T-helper 1 cell treated with Interleukin-12 subunit alpha and Interleukin-12 subunit beta and Interleukin-4 antibody, amounts not matched to agents 30 μg/mL and 1 μg/mL, for 36 hours (primary cell): ENCODE results near the gene ISG15.
"Not testable (repeated sequence)": the region's sequence is repeated elsewhere in the genome, so short reads cannot be mapped to it uniquely, and the experiment has no call there.

ENCODE experiments used
- H3K27ac Mint-ChIP-seq: one replicate; pipeline ENCODE4 v1.8.0; 2021; ENCODE audit warnings: mild to moderate bottlenecking, mixed read lengths
- H3K27me3 Mint-ChIP-seq: one replicate; pipeline ENCODE4 v1.8.0; 2021; ENCODE audit warnings: low read depth, mixed read lengths
- H3K36me3 Mint-ChIP-seq: one replicate; pipeline ENCODE4 v1.8.0; 2021; ENCODE audit warnings: low read depth, mixed read lengths
- H3K4me1 Mint-ChIP-seq: one replicate; pipeline ENCODE4 v1.8.0; 2021; ENCODE audit warnings: low read depth, mixed read lengths
- H3K4me3 Mint-ChIP-seq: one replicate; pipeline ENCODE4 v1.8.0; 2021; ENCODE audit warnings: mild to moderate bottlenecking, moderate library complexity, mixed read lengths
- H3K9me3 Mint-ChIP-seq: one replicate; pipeline ENCODE4 v1.8.0; 2021; ENCODE audit warnings: mixed read lengths

ISG15 gene

DNA sequence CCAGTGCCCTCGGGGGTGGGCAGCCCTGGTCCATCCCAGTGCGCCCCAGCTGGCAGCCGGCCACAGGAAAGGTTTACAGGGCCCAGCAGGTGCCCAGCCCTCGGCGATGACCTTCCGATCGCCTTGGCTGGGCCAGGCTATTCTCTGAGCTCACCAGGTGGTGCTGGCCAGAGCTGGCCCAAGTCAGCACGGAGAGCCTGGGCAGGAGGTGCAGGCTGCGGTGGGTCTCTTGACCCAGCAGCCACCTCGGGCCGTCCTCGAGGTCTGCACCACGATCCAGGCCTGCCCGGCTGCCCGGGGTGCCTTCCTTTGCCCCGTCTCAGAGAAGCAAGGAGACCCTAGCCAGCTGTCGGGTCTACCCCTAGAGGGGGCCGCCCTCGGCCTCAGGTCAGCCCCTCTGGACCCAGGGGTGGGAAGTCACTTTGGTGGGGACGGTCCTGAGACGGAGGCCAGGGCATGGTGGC is 31.8 kb upstream of the ISG15 start:
- peaks cover 4% of the 10 kb centered on the region for H3K4me1 Mint-ChIP-seq
- H3K4me3 Mint-ChIP-seq: no peak overlapping the region
- H3K27ac Mint-ChIP-seq: no peak overlapping the region
- H3K9me3 Mint-ChIP-seq: no peaks in the 10 kb centered on the region
- peaks cover 18% of the 10 kb centered on the region for H3K27me3 Mint-ChIP-seq
- H3K36me3 Mint-ChIP-seq: no peaks in the 10 kb centered on the region

DNA sequence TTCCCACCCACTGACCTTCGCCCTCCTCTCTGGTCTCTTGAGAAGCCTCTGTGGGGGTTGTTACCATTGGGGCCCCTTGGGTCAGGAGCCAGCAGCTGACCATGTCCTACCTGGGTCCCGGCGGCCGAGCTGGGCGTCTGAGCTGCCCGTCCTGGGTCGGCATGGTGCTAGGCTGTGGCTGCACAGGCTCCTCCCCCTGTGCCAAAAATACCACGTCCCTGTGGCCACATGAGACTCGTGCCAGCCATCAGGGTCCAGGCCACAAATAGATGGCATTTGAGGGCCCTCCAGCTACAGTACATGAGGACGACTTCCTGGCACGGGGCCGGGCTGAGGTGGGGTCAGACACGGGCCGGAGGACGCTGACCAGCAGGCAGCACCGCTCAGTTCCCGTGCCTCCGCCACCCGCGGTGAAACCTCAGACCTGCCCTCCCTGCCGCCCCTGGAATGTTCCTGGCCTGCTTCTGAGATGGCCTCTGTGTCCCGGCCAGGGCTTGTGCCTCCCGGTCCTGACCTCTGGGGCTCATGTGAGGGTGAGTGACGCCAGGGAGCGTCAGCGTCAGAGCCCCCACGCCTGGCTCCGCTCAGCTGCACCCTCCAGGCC is 31.2 kb upstream of the ISG15 start, which contains the start of gene PERM1:
PERM1 (minus strand) TSS at position 139 of the 604 bp plus-strand sequence. CDS start 1,064 bp downstream, outside the sequence.
- Mint-ChIP-seq H3K27ac (no peak within 1 kb of the TSS), H3K4me1 (peaks cover 4% of the 10 kb centered on the region), H3K27me3 (peaks cover 18% of the 10 kb centered on the region), H3K4me3 (no peak within 1 kb of the TSS), H3K36me3 (no peaks in the 10 kb centered on the region), H3K9me3 (no peaks in the 10 kb centered on the region)

DNA sequence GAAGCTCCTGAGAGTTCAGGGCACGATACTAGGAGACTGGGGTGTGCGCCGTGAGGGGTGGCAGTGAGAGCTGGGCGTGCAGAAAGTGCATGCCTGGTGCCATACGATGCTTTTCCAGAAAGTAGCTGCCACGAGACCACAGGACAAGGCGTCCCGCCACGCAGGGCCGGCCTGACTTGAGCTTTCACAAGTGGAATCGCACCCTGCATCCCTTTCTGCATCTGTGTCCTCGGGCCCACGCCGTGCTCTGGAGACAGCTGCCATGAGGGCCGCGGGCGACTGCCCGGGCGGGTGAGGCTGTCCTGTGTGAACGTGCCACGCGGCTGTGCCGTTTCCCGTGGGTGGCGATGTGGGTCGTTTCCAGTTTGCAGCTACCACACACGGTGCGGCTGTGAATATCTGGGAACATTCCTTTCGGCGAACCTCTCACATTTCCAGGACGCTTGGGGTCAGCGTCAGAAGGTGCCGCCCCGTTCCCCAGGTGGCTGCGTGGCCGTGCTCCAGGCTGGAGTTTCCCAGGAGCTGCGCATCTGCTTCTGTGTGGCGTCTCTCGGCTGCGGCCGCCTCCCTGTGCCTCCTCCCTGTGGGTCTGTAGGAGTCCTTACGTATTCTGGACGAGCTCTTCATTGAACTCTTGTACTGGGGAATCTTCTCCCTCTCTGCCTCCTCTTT is 30.4 kb upstream of the ISG15 start:
- Mint-ChIP-seq H3K36me3 (no peaks in the 10 kb centered on the region), H3K4me1 (peaks cover 4% of the 10 kb centered on the region), H3K9me3 (no peaks in the 10 kb centered on the region), H3K27me3 (peaks cover 26% of the 10 kb centered on the region), H3K4me3 (no peak overlapping the region), H3K27ac (no peak overlapping the region)

DNA sequence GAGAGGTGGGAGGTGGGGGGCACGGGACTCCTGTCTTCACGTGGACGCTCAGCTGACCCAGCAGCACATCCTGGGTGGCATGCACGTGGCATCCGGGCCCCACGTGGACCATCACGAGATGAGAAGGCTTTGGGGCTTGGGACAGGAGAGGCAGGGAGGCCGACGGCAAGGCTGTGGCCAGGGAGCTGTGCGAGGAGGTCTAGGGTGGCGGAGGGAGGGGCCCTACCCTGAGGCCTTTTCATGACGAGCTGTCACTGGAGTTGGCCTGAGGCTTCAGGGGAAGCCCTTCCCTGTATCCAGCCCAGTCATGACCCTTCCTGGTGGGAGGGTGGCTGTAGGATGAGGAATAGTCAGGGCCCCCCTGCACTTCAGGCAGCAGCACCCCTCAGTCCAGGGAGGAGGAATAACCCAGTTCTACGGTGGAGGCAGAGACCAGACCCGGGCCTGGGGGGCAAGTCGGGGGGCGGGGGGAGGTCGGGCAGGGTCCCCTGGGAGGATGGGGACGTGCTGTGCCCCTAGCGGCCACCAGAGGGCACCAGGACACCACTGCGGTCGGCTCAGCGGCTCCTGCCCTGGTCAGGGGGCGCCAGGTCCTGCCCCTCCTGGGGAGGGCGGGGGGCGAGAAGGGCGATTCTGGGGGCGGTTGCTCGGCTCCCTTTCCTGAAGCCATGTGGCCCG is 29.4 kb upstream of the ISG15 start:
- peaks cover 36% of the 10 kb centered on the region for H3K27me3 Mint-ChIP-seq
- H3K4me3 Mint-ChIP-seq: no peak overlapping the region
- H3K4me1 Mint-ChIP-seq: no peaks in the 10 kb centered on the region
- H3K27ac Mint-ChIP-seq: no peak overlapping the region
- H3K9me3 Mint-ChIP-seq: no peaks in the 10 kb centered on the region
- H3K36me3 Mint-ChIP-seq: no peaks in the 10 kb centered on the region

DNA sequence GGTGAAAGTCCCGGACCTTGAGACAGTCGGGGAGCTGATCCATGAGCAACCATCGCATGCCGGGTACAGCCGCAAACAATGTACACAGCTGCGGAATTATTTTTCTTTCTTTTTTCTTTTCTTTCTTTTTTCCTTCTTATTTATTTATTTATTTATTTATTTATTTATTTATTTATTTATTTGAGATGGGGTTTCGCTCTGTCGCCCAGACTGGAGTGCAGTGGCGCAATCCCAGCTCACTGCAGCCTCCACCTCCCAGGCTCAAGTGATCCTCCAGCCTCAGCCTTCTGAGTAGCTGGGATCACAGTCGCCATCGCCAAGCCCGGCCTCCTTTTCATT is 28.9 kb upstream of the ISG15 start:
- Mint-ChIP-seq H3K9me3 (no peaks in the 10 kb centered on the region), H3K36me3 (no peaks in the 10 kb centered on the region), H3K27ac (no peak overlapping the region), H3K4me3 (no peak overlapping the region), H3K27me3 (peaks cover 41% of the 10 kb centered on the region), H3K4me1 (no peaks in the 10 kb centered on the region)

DNA sequence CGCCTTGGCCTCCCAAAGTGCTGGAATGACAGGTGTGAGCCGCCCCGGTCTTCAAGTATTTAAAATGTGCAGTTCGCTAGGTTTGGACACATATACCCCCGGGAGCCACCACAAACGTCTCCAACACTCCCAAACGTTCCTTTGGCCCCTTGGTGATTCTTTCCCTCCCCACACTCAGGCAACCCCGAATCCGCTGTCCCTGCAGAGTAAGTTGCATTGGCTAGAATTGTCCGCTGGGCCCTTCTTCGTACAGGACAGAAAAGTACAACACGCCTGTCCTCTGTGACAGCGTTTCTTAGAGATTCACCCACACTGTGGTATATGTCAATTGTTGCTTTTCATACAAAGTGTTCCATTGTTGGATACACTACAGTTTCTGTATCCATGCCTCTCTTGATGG is 28.2 kb upstream of the ISG15 start:
- Mint-ChIP-seq H3K36me3 (no peaks in the 10 kb centered on the region), H3K4me3 (no peak overlapping the region), H3K4me1 (no peaks in the 10 kb centered on the region), H3K27ac (no peak overlapping the region), H3K9me3 (no peaks in the 10 kb centered on the region), H3K27me3 (peaks cover 47% of the 10 kb centered on the region)

DNA sequence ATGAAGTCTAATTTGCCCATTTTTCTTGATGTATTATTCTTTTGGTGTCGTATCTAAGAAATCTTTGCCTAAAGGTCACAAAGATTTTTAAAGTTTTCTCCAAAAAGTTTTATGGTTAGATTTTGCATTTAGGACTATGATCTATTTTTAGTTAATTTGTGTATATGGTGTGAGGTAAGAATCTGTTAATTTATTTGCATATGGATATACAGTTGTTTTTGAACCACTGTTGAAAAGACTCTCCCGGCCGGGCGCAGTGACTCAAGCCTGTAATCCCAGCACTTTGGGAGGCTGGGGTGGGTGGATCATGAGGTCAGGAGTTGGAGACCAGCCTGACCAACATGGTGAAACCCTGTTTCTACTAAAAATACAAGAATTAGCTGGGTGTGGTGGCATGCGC is 25.2 kb upstream of the ISG15 start:
- H3K4me3 Mint-ChIP-seq, H3K36me3 Mint-ChIP-seq, H3K4me1 Mint-ChIP-seq, H3K27ac Mint-ChIP-seq: not testable (repeated sequence)
- H3K9me3 Mint-ChIP-seq: peaks cover 12% of the 10 kb centered on the region
- H3K27me3 Mint-ChIP-seq: peaks cover 63% of the 10 kb centered on the region

DNA sequence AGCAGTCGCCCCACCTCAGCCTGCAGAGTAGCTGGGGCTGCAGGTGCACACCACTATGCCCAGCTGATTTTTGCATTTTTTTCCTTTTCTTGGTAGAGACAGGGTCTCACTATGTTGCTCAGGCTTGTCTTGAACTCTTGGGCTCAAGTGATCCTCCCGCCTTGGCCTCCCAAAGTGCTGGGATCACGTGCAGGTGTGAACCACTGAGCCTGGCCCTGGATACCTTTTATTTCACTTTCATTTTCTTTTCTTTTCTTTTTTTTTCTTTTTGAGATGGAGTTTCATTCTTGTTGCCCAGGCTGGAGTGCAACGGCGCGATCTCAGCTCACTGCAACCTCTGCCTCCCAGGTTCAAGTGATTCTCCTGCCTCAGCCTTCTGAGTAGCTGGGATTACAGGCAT is 22.0 kb upstream of the ISG15 start:
- not testable (repeated sequence) for H3K4me1 Mint-ChIP-seq, H3K36me3 Mint-ChIP-seq, H3K4me3 Mint-ChIP-seq, H3K27ac Mint-ChIP-seq
- Mint-ChIP-seq H3K9me3 (peaks cover 12% of the 10 kb centered on the region), H3K27me3 (peaks cover 63% of the 10 kb centered on the region)

DNA sequence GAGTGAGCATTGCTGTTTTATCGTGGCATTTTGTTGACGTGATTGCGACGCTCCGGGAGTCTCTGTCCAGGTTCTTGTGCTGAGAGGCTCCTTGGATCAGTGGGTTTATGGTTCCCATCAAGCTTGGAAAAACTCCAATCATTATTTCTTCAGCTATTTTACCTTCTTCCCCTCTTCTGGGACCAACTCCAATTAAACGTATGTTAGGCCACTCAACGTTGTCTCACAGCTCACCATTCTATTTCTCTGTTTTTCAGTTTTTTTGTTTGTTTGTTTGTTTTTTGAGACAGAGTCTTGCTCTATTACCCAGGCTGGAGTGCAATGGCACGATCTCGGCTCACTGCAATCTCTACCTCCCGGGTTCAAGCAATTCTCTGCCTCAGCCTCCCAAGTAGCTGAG is 21.4 kb upstream of the ISG15 start:
- H3K9me3 Mint-ChIP-seq: peaks cover 12% of the 10 kb centered on the region
- no peaks in the 10 kb centered on the region for H3K36me3 Mint-ChIP-seq
- no peak overlapping the region for H3K4me3 Mint-ChIP-seq
- no peak overlapping the region for H3K27ac Mint-ChIP-seq
- H3K4me1 Mint-ChIP-seq: peaks cover 8% of the 10 kb centered on the region
- peaks cover 61% of the 10 kb centered on the region for H3K27me3 Mint-ChIP-seq

DNA sequence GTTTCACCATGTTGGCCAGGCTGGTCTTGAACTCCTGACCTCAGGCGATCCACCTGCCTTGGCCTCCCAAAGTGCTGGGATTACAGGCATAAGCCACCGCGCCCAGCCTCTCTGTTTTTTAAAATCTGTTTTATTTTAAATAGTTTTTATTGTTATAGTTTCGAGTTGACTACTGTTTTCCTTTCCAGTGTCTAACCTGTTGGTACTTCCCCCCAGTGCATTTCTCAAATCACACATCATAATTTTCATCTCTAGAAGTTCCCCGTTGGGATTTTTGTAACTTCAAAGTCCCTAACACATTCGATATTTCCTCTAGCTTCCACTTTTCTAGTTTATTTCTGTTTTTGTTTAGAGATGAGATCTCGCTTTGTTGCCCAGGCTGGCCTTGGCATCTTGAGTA is 20.9 kb upstream of the ISG15 start:
- no peak overlapping the region for H3K27ac Mint-ChIP-seq

DNA sequence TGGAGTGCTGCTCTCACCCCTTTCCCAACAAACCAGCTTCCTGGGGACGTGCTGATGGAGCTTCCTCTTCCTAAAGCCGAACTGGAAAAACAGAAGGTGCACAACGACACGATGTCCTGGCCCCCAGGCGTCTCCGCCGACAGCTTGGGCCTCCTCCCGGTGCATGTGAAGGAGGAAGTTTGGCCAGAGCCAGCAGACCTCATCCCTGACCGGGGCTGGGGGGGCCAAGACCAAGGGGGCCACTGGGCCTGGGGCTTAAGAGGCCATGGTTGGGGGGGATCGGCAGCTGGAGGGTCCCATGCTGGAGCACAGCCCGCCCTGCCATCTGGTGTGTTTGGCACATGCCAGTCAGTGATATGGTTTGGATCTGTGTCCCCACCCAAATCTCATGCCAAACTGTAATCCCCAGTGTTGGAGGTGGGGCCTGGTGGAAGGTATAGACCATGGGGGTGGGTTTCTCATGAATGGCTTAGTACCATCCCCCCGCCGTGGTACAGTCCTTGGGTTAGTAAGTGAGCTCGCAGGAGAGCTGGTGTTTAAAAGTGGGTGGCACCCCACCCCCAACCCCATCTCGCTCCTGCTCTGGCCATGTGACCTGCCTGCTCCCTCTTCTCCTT is 19.8 kb upstream of the ISG15 start:
- Mint-ChIP-seq H3K36me3 (no peaks in the 10 kb centered on the region), H3K27ac (no peak overlapping the region), H3K27me3 (peaks cover 55% of the 10 kb centered on the region), H3K4me3 (no peak overlapping the region), H3K9me3 (peaks cover 12% of the 10 kb centered on the region), H3K4me1 (peaks cover 8% of the 10 kb centered on the region)

More for the DNA sequence above, 20.9 kb upstream of the ISG15 start:
- Mint-ChIP-seq H3K36me3 (no peaks in the 10 kb centered on the region), H3K27me3 (peaks cover 64% of the 10 kb centered on the region), H3K4me3 (no peak overlapping the region), H3K4me1 (peaks cover 8% of the 10 kb centered on the region), H3K9me3 (peaks cover 12% of the 10 kb centered on the region)

DNA sequence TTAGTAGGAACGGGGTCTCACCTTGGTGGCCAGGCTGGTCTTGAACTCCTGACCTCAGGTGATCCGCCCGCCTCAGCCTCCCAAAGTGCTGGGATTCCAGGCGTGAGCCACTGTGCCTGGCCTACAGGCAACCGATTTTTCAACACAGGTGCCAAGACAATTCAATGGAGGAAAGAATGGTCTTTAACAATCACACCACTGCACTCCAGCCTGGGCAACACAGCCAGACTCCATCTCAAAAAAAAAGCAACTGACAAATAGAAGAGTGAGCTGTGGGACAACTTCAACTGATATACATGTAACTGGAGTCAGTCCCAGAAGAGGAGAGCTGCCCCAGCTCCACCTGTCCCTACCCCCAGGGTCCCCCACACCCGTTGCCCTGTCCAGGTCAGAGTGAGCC is 18.8 kb upstream of the ISG15 start:
- H3K4me3 Mint-ChIP-seq: not testable (repeated sequence)
- H3K9me3 Mint-ChIP-seq: peaks cover 12% of the 10 kb centered on the region

DNA sequence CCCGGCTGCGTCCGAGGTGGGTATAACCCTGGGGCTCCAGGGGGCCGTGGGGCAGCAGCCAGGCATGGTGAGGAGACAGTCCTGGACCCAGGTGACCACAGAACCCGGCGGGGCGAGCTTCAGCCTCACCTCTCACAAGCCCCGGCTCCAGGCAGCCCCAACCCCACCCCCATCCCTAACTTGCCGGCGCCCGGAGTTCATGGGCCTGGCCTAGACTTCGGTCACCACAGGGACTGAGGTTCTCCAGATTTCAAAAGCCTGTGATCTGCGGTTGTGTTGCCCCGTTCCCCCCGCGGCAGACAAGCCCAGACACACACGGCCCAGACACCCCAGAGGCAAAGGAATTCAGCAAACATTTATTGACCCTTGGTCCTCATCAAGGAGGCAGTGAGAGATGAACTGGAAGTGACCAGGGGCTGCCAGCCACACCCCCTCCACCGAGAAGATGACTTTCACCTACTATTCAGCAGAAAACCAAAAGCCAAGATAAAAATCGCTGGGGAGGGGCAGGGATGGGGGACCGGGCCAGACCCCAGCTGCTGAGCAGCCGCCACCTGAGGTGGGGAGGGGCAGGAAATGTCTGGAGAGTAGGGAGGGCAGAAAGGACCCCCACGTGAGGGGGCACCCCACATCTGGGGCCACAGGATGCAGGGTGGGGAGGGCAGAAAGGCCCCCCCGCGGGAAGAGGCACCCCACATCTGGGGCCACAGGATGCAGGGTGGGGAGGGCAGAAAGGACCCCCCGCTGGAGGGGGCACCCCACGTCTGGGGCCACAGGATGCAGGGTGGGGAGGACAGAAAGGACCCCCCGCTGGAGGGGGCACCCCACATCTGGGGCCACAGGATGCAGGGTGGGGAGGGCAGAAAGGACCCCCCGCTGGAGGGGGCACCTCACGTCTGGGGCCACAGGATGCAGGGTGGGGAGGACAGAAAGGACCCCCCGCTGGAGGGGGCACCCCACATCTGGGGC is 17.3 kb upstream of the ISG15 start:
- Mint-ChIP-seq H3K4me3 (no peak overlapping the region), H3K4me1 (peaks cover 10% of the 10 kb centered on the region), H3K9me3 (peaks cover 12% of the 10 kb centered on the region), H3K27ac (no peak overlapping the region), H3K36me3 (no peaks in the 10 kb centered on the region), H3K27me3 (peaks cover 45% of the 10 kb centered on the region)

More for the DNA sequence above, 18.8 kb upstream of the ISG15 start:
- H3K4me1 Mint-ChIP-seq, H3K27ac Mint-ChIP-seq, H3K36me3 Mint-ChIP-seq: not testable (repeated sequence)
- peaks cover 46% of the 10 kb centered on the region for H3K27me3 Mint-ChIP-seq
